ENCODE measurements around the gene PRKX.
"Not testable (repeated sequence)": the region's sequence is repeated elsewhere in the genome, so short reads cannot be mapped to it uniquely, and the experiment has no call there.

Gene PRKX

GRCh38 chrX:3563451-3563850 is 150.0 kb downstream of the PRKX start:
- no peak for DNase-seq

- not testable (repeated sequence) for DNase-seq
These were observed 153.4 kb downstream of the PRKX start for GRCh38 chrX:3560010-3560409.

Data from inflammatory macrophage treated with lipopolysaccharide for 4 hours (primary cell).